HG02970 (cell line): ENCODE data around the gene MAD2L1.
A peak's percentile ranks its signal among the peaks of the same experiment; 100 is the strongest.

Experiments used
- ATAC-seq: cut with Tn5 transposase; IDR thresholded peaks from one replicate; pipeline ENCODE4 v1.9.1; 2021; ENCODE audit warnings: mild to moderate bottlenecking, moderate library complexity, moderate number of reproducible peaks; ENCODE audit not compliant: unreplicated experiment, low FRiP score

Gene MAD2L1

GRCh38 chr4:120062663-120063195, 3.9 kb downstream of the MAD2L1 start:
- no peak for ATAC-seq

GRCh38 chr4:120059036-120059435, 7.6 kb downstream of the MAD2L1 start:
- no peak for ATAC-seq

GRCh38 chr4:120057416-120057815, 9.2 kb downstream of the MAD2L1 start:
- no peak for ATAC-seq

GRCh38 chr4:120056246-120056645, 10.4 kb downstream of the MAD2L1 start:
- no peak for ATAC-seq

GRCh38 chr4:120055795-120056194, 10.9 kb downstream of the MAD2L1 start:
- ATAC-seq, result no peak

GRCh38 chr4:120055162-120055561, 11.5 kb downstream of the MAD2L1 start:
- ATAC-seq, result no peak

- ATAC-seq, result no peak
Observed at GRCh38 chr4:120053911-120054310, 12.7 kb downstream of the MAD2L1 start.

- no peak for ATAC-seq
Observed at GRCh38 chr4:120052856-120053255, 13.8 kb downstream of the MAD2L1 start.

GRCh38 chr4:120051253-120051652, 15.4 kb downstream of the MAD2L1 start:
- no peak for ATAC-seq

- ATAC-seq, result peak; percentile 89
Observed at GRCh38 chr4:120049732-120050494, 16.7 kb downstream of the MAD2L1 start.

GRCh38 chr4:120043828-120044227, 22.8 kb downstream of the MAD2L1 start:
- ATAC-seq, result no peak

- ATAC-seq, result no peak
Observed at GRCh38 chr4:120037411-120037810, 29.2 kb downstream of the MAD2L1 start.

- ATAC-seq, result no peak
Observed at GRCh38 chr4:120034913-120035312, 31.7 kb downstream of the MAD2L1 start.

GRCh38 chr4:120026853-120027252, 39.8 kb downstream of the MAD2L1 start:
- no peak for ATAC-seq

- no peak for ATAC-seq
Observed at GRCh38 chr4:120025516-120025915, 41.1 kb downstream of the MAD2L1 start.

- no peak for ATAC-seq
Observed at GRCh38 chr4:120018786-120019185, 47.9 kb downstream of the MAD2L1 start.

GRCh38 chr4:120017939-120018692, 48.5 kb downstream of the MAD2L1 start:
- no peak for ATAC-seq

GRCh38 chr4:120011725-120012124, 54.9 kb downstream of the MAD2L1 start:
- ATAC-seq, result no peak

- no peak for ATAC-seq
Observed at GRCh38 chr4:120010646-120011045, 56.0 kb downstream of the MAD2L1 start.

GRCh38 chr4:120009731-120010130, 56.9 kb downstream of the MAD2L1 start:
- ATAC-seq, result no peak

GRCh38 chr4:120008957-120009356, 57.7 kb downstream of the MAD2L1 start:
- ATAC-seq, result no peak
